Measurements from ENCODE around the gene GPRC5A. TPM values are rescaled to one million over a fixed set of nuclear protein-coding genes. Genes with fewer than 3 reads are reported as not detected.
A peak's percentile ranks its signal among the peaks of the same experiment; 100 is the strongest.

GPRC5A gene
- total RNA-seq, 1 donor: 4.7 TPM

DNA sequence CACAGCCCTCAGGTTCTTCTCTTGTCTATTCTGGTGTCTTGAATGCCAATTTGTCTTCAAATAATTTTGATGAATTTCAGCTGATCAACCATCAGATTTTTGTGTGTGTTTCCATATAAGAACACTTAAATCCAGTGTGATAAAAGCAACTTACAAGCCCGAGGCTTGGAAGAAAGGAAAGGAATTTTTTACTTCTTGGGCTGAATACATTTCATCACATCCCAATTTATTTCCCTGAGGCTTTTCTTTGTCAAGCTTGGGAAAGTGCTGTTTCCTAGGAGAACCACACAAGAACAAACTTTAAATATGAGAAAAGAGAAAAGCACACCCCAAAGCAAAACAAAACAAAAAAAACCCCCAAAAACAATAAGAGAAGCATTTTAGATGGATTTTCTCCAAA, 34.0 kb downstream of the GPRC5A start:
- H3K27ac ChIP-seq (ENCODE audit: low read depth, low read length): peak overlapping the region; percentile 65
- no peak for DNase-seq (ENCODE audit: insufficient read length, low spot score, missing footprints)
- peaks cover 35% of the 10 kb centered on the region for H3K4me1 ChIP-seq (ENCODE audit: insufficient read depth, low read length)
- no peaks in the 10 kb centered on the region for H3K36me3 ChIP-seq (ENCODE audit: insufficient read depth, low read length)
- TF ChIP-seq, protein P1, sequence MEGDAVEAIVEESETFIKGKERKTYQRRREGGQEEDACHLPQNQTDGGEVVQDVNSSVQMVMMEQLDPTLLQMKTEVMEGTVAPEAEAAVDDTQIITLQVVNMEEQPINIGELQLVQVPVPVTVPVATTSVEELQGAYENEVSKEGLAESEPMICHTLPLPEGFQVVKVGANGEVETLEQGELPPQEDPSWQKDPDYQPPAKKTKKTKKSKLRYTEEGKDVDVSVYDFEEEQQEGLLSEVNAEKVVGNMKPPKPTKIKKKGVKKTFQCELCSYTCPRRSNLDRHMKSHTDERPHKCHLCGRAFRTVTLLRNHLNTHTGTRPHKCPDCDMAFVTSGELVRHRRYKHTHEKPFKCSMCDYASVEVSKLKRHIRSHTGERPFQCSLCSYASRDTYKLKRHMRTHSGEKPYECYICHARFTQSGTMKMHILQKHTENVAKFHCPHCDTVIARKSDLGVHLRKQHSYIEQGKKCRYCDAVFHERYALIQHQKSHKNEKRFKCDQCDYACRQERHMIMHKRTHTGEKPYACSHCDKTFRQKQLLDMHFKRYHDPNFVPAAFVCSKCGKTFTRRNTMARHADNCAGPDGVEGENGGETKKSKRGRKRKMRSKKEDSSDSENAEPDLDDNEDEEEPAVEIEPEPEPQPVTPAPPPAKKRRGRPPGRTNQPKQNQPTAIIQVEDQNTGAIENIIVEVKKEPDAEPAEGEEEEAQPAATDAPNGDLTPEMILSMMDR (IDR thresholded peaks at IDR 0.05; ENCODE audit: extremely low read depth, low read depth, low read length): no peak
- H3K9me3 ChIP-seq (ENCODE audit: low read depth, low read length): no peaks in the 10 kb centered on the region
- H3K4me2 ChIP-seq (ENCODE audit: insufficient read depth, low read length): peak overlapping the region; percentile 53
- H3K79me2 ChIP-seq (ENCODE audit: insufficient read depth, low read length): no peaks in the 10 kb centered on the region
- no peak overlapping the region for H3K4me3 ChIP-seq (ENCODE audit: insufficient read depth, low read length)
- H4K20me1 ChIP-seq (ENCODE audit: insufficient read depth, low read length): no peaks in the 10 kb centered on the region
- H3K27me3 ChIP-seq (ENCODE audit: insufficient read depth, low read length): no peaks in the 10 kb centered on the region
- no peak overlapping the region for H2AFZ ChIP-seq (ENCODE audit: low read length)

DNA sequence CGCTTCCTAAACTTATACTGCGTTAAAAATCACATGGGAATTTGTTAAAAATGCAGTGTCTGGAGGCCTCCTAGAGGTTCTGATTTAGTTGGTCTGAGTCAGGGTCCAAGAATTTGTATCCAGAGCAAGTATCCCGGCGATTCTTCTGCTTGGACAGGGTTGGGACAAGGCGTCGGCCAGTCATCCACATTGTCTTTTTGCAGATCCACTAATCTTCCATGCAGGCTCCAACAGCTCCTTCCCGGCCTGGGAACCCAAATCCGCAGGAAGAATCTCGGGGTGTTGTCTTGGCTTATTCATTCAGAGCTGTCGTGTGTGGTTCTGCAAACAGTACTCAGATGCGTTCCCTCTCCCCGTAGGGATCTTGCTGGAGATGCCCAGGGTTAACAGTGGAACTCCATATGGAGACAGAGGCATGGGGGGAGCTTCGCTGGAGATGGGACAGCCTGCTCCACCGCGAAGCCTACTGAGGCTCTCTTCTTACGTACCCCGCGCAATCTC, 35.3 kb downstream of the GPRC5A start:
- Histone ChIP-seq H3K79me2 (ENCODE audit: insufficient read depth, low read length) (no peaks in the 10 kb centered on the region), H3K27ac (ENCODE audit: low read depth, low read length) (peak overlapping the region; percentile 65), H3K36me3 (ENCODE audit: insufficient read depth, low read length) (no peaks in the 10 kb centered on the region), H3K4me3 (ENCODE audit: insufficient read depth, low read length) (peak overlapping the region; percentile 4), H4K20me1 (ENCODE audit: insufficient read depth, low read length) (no peaks in the 10 kb centered on the region), H3K9me3 (ENCODE audit: low read depth, low read length) (no peaks in the 10 kb centered on the region), H3K27me3 (ENCODE audit: insufficient read depth, low read length) (no peaks in the 10 kb centered on the region), H2AFZ (ENCODE audit: low read length) (peak overlapping the region; percentile 68), H3K4me1 (ENCODE audit: insufficient read depth, low read length) (peaks cover 29% of the 10 kb centered on the region), H3K4me2 (ENCODE audit: insufficient read depth, low read length) (peak overlapping the region; percentile 53)
- DNase-seq (ENCODE audit: insufficient read length, low spot score, missing footprints): peak; percentile 86
- TF ChIP-seq, protein P1 (IDR thresholded peaks at IDR 0.05; ENCODE audit: extremely low read depth, low read depth, low read length): no peak

DNA sequence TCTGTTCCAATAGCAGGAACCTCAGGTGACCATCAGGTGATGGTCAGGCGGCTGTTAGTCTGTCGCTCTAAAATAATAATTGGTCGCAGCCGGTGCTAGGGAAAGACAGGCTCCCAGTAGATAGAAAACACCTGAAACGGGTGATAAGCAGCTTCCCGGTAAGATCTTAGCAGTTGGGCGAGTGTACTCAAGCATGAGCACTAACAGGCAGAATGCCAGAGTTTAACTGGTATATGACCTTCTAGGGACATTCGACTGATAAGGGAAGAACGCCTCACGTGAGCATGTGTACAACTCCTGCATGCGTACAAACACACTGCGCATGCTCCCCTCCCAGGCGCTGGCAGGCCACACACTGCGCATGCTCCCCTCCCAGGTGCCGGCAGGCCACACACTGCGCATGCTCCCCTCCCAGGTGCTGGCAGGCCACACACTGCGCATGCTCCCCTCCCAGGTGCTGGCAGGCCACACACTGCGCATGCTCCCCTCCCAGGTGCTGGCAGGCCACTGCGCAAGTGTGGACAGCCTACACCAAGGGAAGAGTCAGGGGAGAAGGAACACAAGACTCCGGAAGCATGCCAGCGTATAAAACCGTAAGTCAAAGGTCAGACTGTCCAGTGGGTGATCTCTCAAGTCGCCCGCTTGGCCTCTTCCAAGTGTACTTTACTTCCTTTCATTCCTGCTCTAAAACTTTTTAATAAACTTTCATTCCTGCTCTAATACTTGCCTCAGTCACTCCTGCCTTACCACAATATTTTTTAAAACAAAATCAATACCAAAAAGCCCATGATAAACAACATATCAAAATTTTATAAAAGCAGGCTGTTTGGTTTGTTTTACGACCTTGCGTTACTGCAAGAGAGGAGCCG, 36.1 kb downstream of the GPRC5A start:
- no peak for DNase-seq (ENCODE audit: insufficient read length, low spot score, missing footprints)

DNA sequence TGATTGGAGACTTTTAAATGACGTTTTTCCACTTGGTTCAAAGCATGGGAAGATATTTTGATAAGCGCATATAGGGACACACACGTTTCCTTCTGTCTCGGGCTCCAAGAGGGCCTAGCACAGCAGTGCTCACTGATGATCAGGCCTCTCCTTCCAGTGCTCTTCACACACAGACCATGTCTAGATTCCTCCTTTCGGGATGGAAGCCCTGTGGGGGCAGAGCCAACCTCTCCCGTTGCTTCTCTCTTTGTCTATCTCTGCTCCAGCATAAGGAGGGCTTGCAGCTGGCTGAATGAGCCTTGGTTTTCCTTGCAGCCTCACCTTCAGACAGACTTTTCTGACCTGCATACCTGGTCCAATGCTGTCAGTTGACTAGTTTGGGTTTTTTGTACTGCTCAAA, 38.3 kb downstream of the GPRC5A start:
- Histone ChIP-seq H3K4me3 (ENCODE audit: insufficient read depth, low read length) (no peak overlapping the region), H3K27me3 (ENCODE audit: insufficient read depth, low read length) (no peaks in the 10 kb centered on the region), H3K4me2 (ENCODE audit: insufficient read depth, low read length) (no peak overlapping the region), H3K27ac (ENCODE audit: low read depth, low read length) (no peak overlapping the region), H2AFZ (ENCODE audit: low read length) (no peak overlapping the region), H3K4me1 (ENCODE audit: insufficient read depth, low read length) (peaks cover 22% of the 10 kb centered on the region), H3K36me3 (ENCODE audit: insufficient read depth, low read length) (no peaks in the 10 kb centered on the region), H3K79me2 (ENCODE audit: insufficient read depth, low read length) (no peaks in the 10 kb centered on the region), H4K20me1 (ENCODE audit: insufficient read depth, low read length) (no peaks in the 10 kb centered on the region), H3K9me3 (ENCODE audit: low read depth, low read length) (no peaks in the 10 kb centered on the region)
- no peak for DNase-seq (ENCODE audit: insufficient read length, low spot score, missing footprints)
- TF ChIP-seq, protein P1 (IDR thresholded peaks at IDR 0.05; ENCODE audit: extremely low read depth, low read depth, low read length): no peak

More for the DNA sequence above, 36.1 kb downstream of the GPRC5A start:
- Histone ChIP-seq H3K27ac (ENCODE audit: low read depth, low read length) (no peak overlapping the region), H2AFZ (ENCODE audit: low read length) (no peak overlapping the region), H3K4me1 (ENCODE audit: insufficient read depth, low read length) (peaks cover 22% of the 10 kb centered on the region), H3K4me2 (ENCODE audit: insufficient read depth, low read length) (no peak overlapping the region), H3K79me2 (ENCODE audit: insufficient read depth, low read length) (no peaks in the 10 kb centered on the region), H3K9me3 (ENCODE audit: low read depth, low read length) (no peaks in the 10 kb centered on the region), H3K4me3 (ENCODE audit: insufficient read depth, low read length) (no peak overlapping the region), H3K27me3 (ENCODE audit: insufficient read depth, low read length) (no peaks in the 10 kb centered on the region), H3K36me3 (ENCODE audit: insufficient read depth, low read length) (no peaks in the 10 kb centered on the region), H4K20me1 (ENCODE audit: insufficient read depth, low read length) (no peaks in the 10 kb centered on the region)
- TF ChIP-seq, protein P1 (IDR thresholded peaks at IDR 0.05; ENCODE audit: extremely low read depth, low read depth, low read length): no peak
